WTC11 (cell line): ENCODE results near the gene PGGHG. TPM values are rescaled to one million over a fixed set of nuclear protein-coding genes. Genes with fewer than 3 reads are reported as not detected.

Experiments used
- ATAC-seq: fragments of 200-7000 bp; cut with Tn5 transposase; 2 replicates; pipeline ENCODE4 v1.10.0; 2021; ENCODE audit warnings: mild to moderate bottlenecking, moderate library complexity
- CTCF ChIA-PET: fragments of 300-600 bp; sonication (Branson Sonifier 250); formaldehyde crosslinking; loops from one replicate; lab custom pipeline; 2021; ENCODE audit warnings: antibody characterized with exemption; lab: Charles Lee
- POLR2A ChIA-PET: fragments of 350-600 bp; sonication (Branson Sonifier 250); formaldehyde crosslinking; loops from one replicate; lab custom pipeline; 2021; ENCODE audit warnings: antibody characterized with exemption; lab: Charles Lee
- DNase-seq: peaks from one replicate; pipeline ENCODE4 v3.0.0; 2021; ENCODE audit warnings: low spot score
- H3K27ac Mint-ChIP-seq: 2 replicates; pipeline ENCODE4 v1.8.0; 2021; ENCODE audit warnings: mixed read lengths
- H3K27me3 Mint-ChIP-seq: 2 replicates; pipeline ENCODE4 v1.8.0; 2021; ENCODE audit warnings: low read depth, mild to moderate bottlenecking, moderate library complexity, mixed read lengths
- H3K36me3 Mint-ChIP-seq: 2 replicates; pipeline ENCODE4 v1.8.0; 2021; ENCODE audit warnings: mixed read lengths
- H3K4me1 Mint-ChIP-seq: 2 replicates; pipeline ENCODE4 v1.8.0; 2022; ENCODE audit warnings: mixed read lengths
- H3K4me3 Mint-ChIP-seq: 2 replicates; pipeline ENCODE4 v1.8.0; 2021; ENCODE audit warnings: mild to moderate bottlenecking, moderate library complexity, mixed read lengths
- H3K9me3 Mint-ChIP-seq: 2 replicates; pipeline ENCODE4 v1.8.0; 2021; ENCODE audit warnings: mixed read lengths
- EMX1 ChIP-seq: fragments of 250-450 bp; sonication (Bioruptor Pico); IDR thresholded peaks from 2 replicates; pipeline ENCODE4 v1.8.0; 2021; ENCODE audit warnings: mild to moderate bottlenecking
- GTF2I ChIP-seq: fragments of 250-450 bp; sonication (Bioruptor Pico); conservative IDR thresholded peaks from 2 replicates; pipeline ENCODE4 v1.4.0; 2021; ENCODE audit warnings: mild to moderate bottlenecking
- JAZF1 ChIP-seq: fragments of 250-450 bp; sonication (Bioruptor Pico); IDR thresholded peaks from 2 replicates; pipeline ENCODE4 v1.9.0; 2021; ENCODE audit warnings: moderate library complexity, mild to moderate bottlenecking, inconsistent platforms
- MYBL2 ChIP-seq: sonication (generic); formaldehyde crosslinking; IDR thresholded peaks from 2 replicates; pipeline ENCODE4 v1.8.1; 2023; ENCODE audit warnings: mild to moderate bottlenecking, moderate library complexity, missing genetic modification reagents
- NR2C2 ChIP-seq: sonication (generic); formaldehyde crosslinking; IDR thresholded peaks from 2 replicates; pipeline ENCODE4 v1.8.0; 2022; ENCODE audit warnings: mild to moderate bottlenecking, missing genetic modification reagents
- PRRX2 ChIP-seq: fragments of 250-450 bp; sonication (Bioruptor Pico); IDR thresholded peaks from 2 replicates; pipeline ENCODE4 v1.8.0; 2021; ENCODE audit warnings: mild to moderate bottlenecking
- ZNF219 ChIP-seq: sonication (generic); formaldehyde crosslinking; IDR thresholded peaks from 2 replicates; pipeline ENCODE4 v1.8.0; 2023; ENCODE audit warnings: missing genetic modification reagents, mild to moderate bottlenecking, borderline replicate concordance
- ZNF317 ChIP-seq: sonication (generic); formaldehyde crosslinking; IDR thresholded peaks from 2 replicates; pipeline ENCODE4 v1.8.1; 2023; ENCODE audit warnings: low read depth, mild to moderate bottlenecking, moderate library complexity, missing genetic modification reagents, borderline replicate concordance
- ZNF423 ChIP-seq: fragments of 250-450 bp; sonication (Bioruptor Pico); IDR thresholded peaks from 2 replicates; pipeline ENCODE4 v2.1.2; 2022; ENCODE audit warnings: mild to moderate bottlenecking, moderate library complexity
- ZNF671 ChIP-seq: fragments of 250-450 bp; sonication (Bioruptor Pico); IDR thresholded peaks from 2 replicates; pipeline ENCODE4 v1.8.0; 2021; ENCODE audit warnings: mild to moderate bottlenecking
- total RNA-seq: library from RNA; stranded (reverse); gene quantifications from 3 replicates; pipeline ENCODE4 v1.2.3, GENCODE V29; 2021
- TF ChIP-seq, protein P1 (sequence below): sonication (generic); formaldehyde crosslinking; conservative IDR thresholded peaks from 2 replicates; pipeline ENCODE4 v1.8.1; 2023; ENCODE audit warnings: mild to moderate bottlenecking, low read depth, missing genetic modification reagents, moderate library complexity
- TF ChIP-seq, protein P2 (sequence below): sonication (generic); formaldehyde crosslinking; IDR thresholded peaks from 2 replicates; pipeline ENCODE4 v1.8.0; 2023; ENCODE audit warnings: missing genetic modification reagents
- TF ChIP-seq, protein P3 (sequence below): sonication (generic); formaldehyde crosslinking; IDR thresholded peaks from 2 replicates; pipeline ENCODE4 v1.8.1; 2023; ENCODE audit warnings: mild to moderate bottlenecking, missing genetic modification reagents
- TF ChIP-seq, protein P4 (sequence below): sonication (generic); formaldehyde crosslinking; IDR thresholded peaks from 2 replicates; pipeline ENCODE4 v1.8.1; 2022; ENCODE audit warnings: mild to moderate bottlenecking, moderate library complexity, missing genetic modification reagents
- TF ChIP-seq, protein P5 (sequence below): sonication (generic); formaldehyde crosslinking; IDR thresholded peaks from 2 replicates; pipeline ENCODE4 v1.8.0; 2023; ENCODE audit warnings: missing genetic modification reagents, mild to moderate bottlenecking, borderline replicate concordance
- TF ChIP-seq, protein P6 (sequence below): sonication (generic); formaldehyde crosslinking; IDR thresholded peaks from 2 replicates; pipeline ENCODE4 v1.8.0; 2022; ENCODE audit warnings: mild to moderate bottlenecking, missing genetic modification reagents
- TF ChIP-seq, protein P7 (sequence below): sonication (generic); formaldehyde crosslinking; IDR thresholded peaks from 2 replicates; pipeline ENCODE4 v1.8.0; 2022; ENCODE audit warnings: mild to moderate bottlenecking, missing genetic modification reagents
- TF ChIP-seq, protein P8 (sequence below): sonication (generic); formaldehyde crosslinking; IDR thresholded peaks from 2 replicates; pipeline ENCODE4 v1.8.1; 2022; ENCODE audit warnings: mild to moderate bottlenecking, missing genetic modification reagents, moderate library complexity, borderline replicate concordance

PGGHG gene
- total RNA-seq, 1 experiment from 2014 or later: 74.9 TPM

DNA sequence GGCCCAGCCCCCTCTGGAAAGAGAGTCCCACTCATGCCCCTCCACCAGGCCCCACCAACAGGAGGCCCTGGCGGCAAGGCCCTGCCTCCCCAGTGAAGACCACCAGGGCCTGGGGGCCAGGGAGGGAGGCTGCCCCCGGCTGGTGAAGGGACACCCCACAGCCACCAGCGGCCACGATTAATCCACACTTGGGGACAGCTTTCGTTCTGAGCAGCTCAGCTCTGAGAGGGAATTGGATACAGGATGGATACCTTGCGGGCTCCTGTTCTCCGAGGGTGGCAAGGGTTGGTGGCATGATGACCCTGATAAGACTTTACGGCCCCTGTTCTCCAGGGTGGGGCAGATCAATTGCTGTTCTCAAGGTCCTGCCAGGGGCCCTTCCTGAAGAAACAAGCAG lies 17.6 kb upstream of the PGGHG start (continued):
- TF ChIP-seq, protein P1, sequence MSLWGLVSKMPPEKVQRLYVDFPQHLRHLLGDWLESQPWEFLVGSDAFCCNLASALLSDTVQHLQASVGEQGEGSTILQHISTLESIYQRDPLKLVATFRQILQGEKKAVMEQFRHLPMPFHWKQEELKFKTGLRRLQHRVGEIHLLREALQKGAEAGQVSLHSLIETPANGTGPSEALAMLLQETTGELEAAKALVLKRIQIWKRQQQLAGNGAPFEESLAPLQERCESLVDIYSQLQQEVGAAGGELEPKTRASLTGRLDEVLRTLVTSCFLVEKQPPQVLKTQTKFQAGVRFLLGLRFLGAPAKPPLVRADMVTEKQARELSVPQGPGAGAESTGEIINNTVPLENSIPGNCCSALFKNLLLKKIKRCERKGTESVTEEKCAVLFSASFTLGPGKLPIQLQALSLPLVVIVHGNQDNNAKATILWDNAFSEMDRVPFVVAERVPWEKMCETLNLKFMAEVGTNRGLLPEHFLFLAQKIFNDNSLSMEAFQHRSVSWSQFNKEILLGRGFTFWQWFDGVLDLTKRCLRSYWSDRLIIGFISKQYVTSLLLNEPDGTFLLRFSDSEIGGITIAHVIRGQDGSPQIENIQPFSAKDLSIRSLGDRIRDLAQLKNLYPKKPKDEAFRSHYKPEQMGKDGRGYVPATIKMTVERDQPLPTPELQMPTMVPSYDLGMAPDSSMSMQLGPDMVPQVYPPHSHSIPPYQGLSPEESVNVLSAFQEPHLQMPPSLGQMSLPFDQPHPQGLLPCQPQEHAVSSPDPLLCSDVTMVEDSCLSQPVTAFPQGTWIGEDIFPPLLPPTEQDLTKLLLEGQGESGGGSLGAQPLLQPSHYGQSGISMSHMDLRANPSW (CRISPR knock-in tag): no peak
- TF ChIP-seq ZNF671 (CRISPR knock-in tag) (no peak), ZNF423 (CRISPR knock-in tag) (no peak), GTF2I (no peak), JAZF1 (CRISPR knock-in tag) (no peak), ZNF219 (no peak)
- TF ChIP-seq, protein P2, sequence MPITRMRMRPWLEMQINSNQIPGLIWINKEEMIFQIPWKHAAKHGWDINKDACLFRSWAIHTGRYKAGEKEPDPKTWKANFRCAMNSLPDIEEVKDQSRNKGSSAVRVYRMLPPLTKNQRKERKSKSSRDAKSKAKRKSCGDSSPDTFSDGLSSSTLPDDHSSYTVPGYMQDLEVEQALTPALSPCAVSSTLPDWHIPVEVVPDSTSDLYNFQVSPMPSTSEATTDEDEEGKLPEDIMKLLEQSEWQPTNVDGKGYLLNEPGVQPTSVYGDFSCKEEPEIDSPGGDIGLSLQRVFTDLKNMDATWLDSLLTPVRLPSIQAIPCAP (CRISPR knock-in tag): no peak
- TF ChIP-seq, protein P3, sequence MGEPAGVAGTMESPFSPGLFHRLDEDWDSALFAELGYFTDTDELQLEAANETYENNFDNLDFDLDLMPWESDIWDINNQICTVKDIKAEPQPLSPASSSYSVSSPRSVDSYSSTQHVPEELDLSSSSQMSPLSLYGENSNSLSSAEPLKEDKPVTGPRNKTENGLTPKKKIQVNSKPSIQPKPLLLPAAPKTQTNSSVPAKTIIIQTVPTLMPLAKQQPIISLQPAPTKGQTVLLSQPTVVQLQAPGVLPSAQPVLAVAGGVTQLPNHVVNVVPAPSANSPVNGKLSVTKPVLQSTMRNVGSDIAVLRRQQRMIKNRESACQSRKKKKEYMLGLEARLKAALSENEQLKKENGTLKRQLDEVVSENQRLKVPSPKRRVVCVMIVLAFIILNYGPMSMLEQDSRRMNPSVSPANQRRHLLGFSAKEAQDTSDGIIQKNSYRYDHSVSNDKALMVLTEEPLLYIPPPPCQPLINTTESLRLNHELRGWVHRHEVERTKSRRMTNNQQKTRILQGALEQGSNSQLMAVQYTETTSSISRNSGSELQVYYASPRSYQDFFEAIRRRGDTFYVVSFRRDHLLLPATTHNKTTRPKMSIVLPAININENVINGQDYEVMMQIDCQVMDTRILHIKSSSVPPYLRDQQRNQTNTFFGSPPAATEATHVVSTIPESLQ (CRISPR knock-in tag): no peak
- TF ChIP-seq, protein P4, sequence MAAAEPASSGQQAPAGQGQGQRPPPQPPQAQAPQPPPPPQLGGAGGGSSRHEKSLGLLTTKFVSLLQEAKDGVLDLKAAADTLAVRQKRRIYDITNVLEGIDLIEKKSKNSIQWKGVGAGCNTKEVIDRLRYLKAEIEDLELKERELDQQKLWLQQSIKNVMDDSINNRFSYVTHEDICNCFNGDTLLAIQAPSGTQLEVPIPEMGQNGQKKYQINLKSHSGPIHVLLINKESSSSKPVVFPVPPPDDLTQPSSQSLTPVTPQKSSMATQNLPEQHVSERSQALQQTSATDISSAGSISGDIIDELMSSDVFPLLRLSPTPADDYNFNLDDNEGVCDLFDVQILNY (CRISPR knock-in tag): no peak
- TF ChIP-seq, protein P5, sequence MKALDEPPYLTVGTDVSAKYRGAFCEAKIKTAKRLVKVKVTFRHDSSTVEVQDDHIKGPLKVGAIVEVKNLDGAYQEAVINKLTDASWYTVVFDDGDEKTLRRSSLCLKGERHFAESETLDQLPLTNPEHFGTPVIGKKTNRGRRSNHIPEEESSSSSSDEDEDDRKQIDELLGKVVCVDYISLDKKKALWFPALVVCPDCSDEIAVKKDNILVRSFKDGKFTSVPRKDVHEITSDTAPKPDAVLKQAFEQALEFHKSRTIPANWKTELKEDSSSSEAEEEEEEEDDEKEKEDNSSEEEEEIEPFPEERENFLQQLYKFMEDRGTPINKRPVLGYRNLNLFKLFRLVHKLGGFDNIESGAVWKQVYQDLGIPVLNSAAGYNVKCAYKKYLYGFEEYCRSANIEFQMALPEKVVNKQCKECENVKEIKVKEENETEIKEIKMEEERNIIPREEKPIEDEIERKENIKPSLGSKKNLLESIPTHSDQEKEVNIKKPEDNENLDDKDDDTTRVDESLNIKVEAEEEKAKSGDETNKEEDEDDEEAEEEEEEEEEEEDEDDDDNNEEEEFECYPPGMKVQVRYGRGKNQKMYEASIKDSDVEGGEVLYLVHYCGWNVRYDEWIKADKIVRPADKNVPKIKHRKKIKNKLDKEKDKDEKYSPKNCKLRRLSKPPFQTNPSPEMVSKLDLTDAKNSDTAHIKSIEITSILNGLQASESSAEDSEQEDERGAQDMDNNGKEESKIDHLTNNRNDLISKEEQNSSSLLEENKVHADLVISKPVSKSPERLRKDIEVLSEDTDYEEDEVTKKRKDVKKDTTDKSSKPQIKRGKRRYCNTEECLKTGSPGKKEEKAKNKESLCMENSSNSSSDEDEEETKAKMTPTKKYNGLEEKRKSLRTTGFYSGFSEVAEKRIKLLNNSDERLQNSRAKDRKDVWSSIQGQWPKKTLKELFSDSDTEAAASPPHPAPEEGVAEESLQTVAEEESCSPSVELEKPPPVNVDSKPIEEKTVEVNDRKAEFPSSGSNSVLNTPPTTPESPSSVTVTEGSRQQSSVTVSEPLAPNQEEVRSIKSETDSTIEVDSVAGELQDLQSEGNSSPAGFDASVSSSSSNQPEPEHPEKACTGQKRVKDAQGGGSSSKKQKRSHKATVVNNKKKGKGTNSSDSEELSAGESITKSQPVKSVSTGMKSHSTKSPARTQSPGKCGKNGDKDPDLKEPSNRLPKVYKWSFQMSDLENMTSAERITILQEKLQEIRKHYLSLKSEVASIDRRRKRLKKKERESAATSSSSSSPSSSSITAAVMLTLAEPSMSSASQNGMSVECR (CRISPR knock-in tag): no peak
- TF ChIP-seq, protein P6, sequence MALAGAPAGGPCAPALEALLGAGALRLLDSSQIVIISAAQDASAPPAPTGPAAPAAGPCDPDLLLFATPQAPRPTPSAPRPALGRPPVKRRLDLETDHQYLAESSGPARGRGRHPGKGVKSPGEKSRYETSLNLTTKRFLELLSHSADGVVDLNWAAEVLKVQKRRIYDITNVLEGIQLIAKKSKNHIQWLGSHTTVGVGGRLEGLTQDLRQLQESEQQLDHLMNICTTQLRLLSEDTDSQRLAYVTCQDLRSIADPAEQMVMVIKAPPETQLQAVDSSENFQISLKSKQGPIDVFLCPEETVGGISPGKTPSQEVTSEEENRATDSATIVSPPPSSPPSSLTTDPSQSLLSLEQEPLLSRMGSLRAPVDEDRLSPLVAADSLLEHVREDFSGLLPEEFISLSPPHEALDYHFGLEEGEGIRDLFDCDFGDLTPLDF: no peak

DNA sequence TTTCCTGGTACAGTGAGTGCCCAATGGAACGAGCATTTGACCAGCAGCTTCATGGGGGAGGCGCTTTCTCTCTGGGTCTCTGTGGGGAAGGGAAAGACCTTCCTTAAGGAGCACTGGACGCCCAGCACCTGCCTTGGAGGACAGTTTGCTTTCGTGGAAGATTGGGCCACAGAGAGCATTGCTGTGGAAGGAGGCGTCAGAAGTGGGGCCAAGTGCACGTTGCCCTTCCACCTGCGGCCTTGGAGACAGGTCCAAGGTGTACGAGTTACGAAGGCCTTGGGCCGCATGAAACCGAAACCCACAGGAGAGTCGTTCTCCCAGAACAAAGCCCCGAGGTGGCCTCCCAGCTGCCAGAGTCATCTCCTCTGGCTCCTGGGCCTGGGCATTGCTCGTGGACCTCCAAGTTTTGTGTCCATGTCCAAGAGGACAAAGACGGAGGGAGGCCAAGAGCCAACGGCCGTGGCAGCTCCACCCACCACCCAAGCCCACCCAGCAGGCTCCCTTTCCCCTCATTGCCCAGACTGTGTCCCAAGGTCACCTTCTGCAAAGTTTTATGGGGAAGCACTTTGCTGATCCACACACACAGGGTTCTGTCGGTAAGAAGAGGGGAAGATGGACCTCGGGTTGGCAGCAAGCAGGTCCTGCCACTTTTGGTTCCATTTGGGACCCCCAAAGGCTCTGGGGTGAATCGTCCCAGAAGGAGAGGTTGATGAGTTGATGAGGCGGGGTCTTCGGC lies 16.6 kb upstream of the PGGHG start:
- H3K36me3 Mint-ChIP-seq: no peaks in the 10 kb centered on the region
- no peak overlapping the region for H3K4me3 Mint-ChIP-seq
- peaks cover 4% of the 10 kb centered on the region; the same call in 1 of the 2 replicates for H3K27me3 Mint-ChIP-seq
- ChIA-PET POLR2A (interaction anchor here (1.2 kb wide), 1 partner anchor 11 kb away, joined by 4 read pairs; no protein-coding TSS in a partner anchor), CTCF (interaction anchor here (1.0 to 1.1 kb wide), 2 partner anchors 22 to 45 kb away, joined by 3 to 5 read pairs; no protein-coding TSS in a partner anchor)
- peaks cover 36% of the 10 kb centered on the region for H3K4me1 Mint-ChIP-seq
- TF ChIP-seq EMX1 (CRISPR knock-in tag) (no peak), PRRX2 (no peak), ZNF317 (CRISPR knock-in tag) (no peak), NR2C2 (no peak), MYBL2 (no peak)
- TF ChIP-seq, protein P7, sequence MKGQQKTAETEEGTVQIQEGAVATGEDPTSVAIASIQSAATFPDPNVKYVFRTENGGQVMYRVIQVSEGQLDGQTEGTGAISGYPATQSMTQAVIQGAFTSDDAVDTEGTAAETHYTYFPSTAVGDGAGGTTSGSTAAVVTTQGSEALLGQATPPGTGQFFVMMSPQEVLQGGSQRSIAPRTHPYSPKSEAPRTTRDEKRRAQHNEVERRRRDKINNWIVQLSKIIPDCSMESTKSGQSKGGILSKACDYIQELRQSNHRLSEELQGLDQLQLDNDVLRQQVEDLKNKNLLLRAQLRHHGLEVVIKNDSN: no peak
- TF ChIP-seq, protein P8, sequence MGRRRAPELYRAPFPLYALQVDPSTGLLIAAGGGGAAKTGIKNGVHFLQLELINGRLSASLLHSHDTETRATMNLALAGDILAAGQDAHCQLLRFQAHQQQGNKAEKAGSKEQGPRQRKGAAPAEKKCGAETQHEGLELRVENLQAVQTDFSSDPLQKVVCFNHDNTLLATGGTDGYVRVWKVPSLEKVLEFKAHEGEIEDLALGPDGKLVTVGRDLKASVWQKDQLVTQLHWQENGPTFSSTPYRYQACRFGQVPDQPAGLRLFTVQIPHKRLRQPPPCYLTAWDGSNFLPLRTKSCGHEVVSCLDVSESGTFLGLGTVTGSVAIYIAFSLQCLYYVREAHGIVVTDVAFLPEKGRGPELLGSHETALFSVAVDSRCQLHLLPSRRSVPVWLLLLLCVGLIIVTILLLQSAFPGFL: no peak
- ATAC-seq (no peak), DNase-seq (no peak)
- peaks cover 9% of the 10 kb centered on the region for H3K9me3 Mint-ChIP-seq
- H3K27ac Mint-ChIP-seq: no peak overlapping the region
